ENCODE results near the gene STH.

STH gene

GRCh38 chr17:45958994-45959665 is 39.9 kb upstream of the STH start:
- Histone ChIP-seq H3K9ac (ENCODE audit: low read length) (no peak overlapping the region), H3K27ac (ENCODE audit: low read depth, low read length) (no peak overlapping the region), H3K27me3 (ENCODE audit: control insufficient read depth, insufficient read depth, low read length) (no peaks in the 10 kb centered on the region), H3K4me1 (ENCODE audit: control insufficient read depth, insufficient read depth, low read length) (no peaks in the 10 kb centered on the region), H3K4me3 (ENCODE audit: low read length) (no peak overlapping the region), H3K36me3 (ENCODE audit: control insufficient read depth, insufficient read depth, low read length) (no peaks in the 10 kb centered on the region)

DNA sequence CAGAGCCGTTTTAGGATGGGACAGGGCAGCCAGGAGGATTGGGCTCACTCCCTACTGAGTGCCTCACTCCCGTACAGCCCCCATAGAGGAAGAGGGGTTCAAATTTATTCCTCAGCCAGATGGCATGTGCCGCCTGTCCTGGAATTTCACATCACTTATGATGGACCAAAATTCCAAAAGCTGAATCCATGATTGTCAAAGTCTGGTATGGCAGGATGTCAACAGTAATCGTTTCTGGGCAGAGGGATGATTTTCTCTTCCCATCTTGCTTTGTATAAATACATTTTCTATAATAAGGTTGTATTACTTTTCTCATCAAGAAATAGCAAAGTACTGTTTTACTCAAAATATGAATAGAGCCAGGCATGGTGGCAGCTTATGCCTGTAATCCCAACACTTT is 38.7 kb upstream of the STH start:
- no peak overlapping the region for H3K27ac ChIP-seq (ENCODE audit: low read depth, low read length)
- no peak overlapping the region for H3K4me3 ChIP-seq (ENCODE audit: low read length)
- H3K4me1 ChIP-seq (ENCODE audit: control insufficient read depth, insufficient read depth, low read length) = no peaks in the 10 kb centered on the region
- H3K9ac ChIP-seq (ENCODE audit: low read length) = no peak overlapping the region
- H3K27me3 ChIP-seq (ENCODE audit: control insufficient read depth, insufficient read depth, low read length) = no peaks in the 10 kb centered on the region
- H3K36me3 ChIP-seq (ENCODE audit: control insufficient read depth, insufficient read depth, low read length) = no peaks in the 10 kb centered on the region

DNA sequence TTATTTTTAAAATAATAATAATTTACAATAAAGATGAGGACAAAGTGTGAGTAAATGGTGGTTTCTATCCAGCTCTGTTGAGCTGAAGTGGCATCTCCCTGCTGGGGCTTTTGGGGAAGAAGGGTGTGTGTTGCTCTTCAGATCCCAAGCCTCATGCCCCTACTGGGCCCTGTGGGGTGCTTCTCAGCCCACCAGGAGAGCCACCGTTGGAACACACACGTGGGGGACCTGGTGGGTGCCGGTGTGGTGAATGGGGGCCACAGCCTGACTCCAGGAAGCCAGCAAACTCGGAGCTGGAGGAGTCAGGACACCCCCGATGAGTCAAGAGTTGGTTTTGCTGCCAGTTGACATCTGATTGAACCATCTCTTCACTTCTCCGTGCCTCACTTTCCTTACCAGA is 37.8 kb upstream of the STH start:
- no peaks in the 10 kb centered on the region for H3K4me1 ChIP-seq (ENCODE audit: control insufficient read depth, insufficient read depth, low read length)
- H3K4me3 ChIP-seq (ENCODE audit: low read length) = no peak overlapping the region
- H3K36me3 ChIP-seq (ENCODE audit: control insufficient read depth, insufficient read depth, low read length) = no peaks in the 10 kb centered on the region
- H3K27ac ChIP-seq (ENCODE audit: low read depth, low read length) = no peak overlapping the region
- H3K9ac ChIP-seq (ENCODE audit: low read length) = no peak overlapping the region
- no peaks in the 10 kb centered on the region for H3K27me3 ChIP-seq (ENCODE audit: control insufficient read depth, insufficient read depth, low read length)

DNA sequence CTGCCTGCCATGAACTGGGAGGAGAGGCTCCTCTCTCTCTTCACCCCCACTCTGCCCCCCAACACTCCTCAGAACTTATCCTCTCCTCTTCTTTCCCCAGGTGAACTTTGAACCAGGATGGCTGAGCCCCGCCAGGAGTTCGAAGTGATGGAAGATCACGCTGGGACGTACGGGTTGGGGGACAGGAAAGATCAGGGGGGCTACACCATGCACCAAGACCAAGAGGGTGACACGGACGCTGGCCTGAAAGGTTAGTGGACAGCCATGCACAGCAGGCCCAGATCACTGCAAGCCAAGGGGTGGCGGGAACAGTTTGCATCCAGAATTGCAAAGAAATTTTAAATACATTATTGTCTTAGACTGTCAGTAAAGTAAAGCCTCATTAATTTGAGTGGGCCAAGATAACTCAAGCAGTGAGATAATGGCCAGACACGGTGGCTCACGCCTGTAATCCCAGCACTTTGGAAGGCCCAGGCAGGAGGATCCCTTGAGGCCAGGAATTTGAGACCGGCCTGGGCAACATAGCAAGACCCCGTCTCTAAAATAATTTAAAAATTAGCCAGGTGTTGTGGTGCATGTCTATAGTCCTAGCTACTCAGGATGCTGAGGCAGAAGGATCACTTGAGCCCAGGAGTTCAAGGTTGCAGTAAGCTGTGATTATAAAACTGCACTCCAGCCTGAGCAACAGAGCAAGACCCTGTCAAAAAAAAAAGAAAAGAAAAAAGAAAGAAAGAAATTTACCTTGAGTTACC is 36.7 kb upstream of the STH start:
- Histone ChIP-seq H3K4me1 (ENCODE audit: control insufficient read depth, insufficient read depth, low read length) (no peaks in the 10 kb centered on the region), H3K36me3 (ENCODE audit: control insufficient read depth, insufficient read depth, low read length) (no peaks in the 10 kb centered on the region), H3K27me3 (ENCODE audit: control insufficient read depth, insufficient read depth, low read length) (no peaks in the 10 kb centered on the region), H3K4me3 (ENCODE audit: low read length) (no peak overlapping the region), H3K27ac (ENCODE audit: low read depth, low read length) (no peak overlapping the region), H3K9ac (ENCODE audit: low read length) (no peak overlapping the region)

DNA sequence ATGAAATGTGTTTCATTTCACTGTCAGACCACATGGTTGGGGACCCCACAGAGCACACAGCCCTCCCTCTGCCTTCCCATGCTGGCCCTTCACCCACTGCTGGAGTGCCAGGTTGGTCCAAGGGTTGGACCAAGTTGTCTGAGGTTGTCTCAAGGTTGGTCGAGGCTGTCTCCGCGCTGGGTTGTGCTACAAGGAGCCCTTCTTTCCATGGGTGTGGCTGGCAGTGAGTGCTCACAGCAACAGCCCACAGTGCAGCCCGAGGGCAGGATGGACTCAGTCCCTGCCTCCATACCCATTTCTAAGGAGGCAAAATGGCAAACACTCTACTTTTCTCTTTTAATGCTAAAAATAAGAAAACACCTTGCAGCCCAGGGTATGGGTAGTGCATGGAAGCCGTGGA is 35.8 kb upstream of the STH start:
- no peak overlapping the region for H3K27ac ChIP-seq (ENCODE audit: low read depth, low read length)
- H3K36me3 ChIP-seq (ENCODE audit: control insufficient read depth, insufficient read depth, low read length) = no peaks in the 10 kb centered on the region
- no peaks in the 10 kb centered on the region for H3K27me3 ChIP-seq (ENCODE audit: control insufficient read depth, insufficient read depth, low read length)
- H3K4me1 ChIP-seq (ENCODE audit: control insufficient read depth, insufficient read depth, low read length) = no peaks in the 10 kb centered on the region
- H3K4me3 ChIP-seq (ENCODE audit: low read length) = no peak overlapping the region
- H3K9ac ChIP-seq (ENCODE audit: low read length) = no peak overlapping the region

DNA sequence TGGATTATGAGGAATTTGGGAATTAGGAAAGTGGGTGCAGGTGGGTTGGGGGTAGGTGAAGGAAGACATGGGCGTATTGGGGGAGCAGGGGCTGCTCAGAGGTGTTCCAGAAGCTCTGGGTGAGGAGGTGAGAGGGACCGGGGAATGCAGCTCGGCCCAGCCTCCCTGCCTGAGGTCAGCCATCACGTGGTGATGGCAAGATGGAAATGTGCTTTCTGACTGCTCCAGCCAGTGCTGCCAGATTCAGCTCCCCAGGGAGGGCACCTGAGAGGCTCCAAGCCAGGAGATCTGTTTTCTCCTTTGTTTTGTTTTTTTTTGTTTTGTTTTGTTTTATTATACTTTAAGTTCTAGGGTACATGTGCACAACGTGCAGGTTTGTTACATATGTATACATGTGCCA is 35.2 kb upstream of the STH start:
- Histone ChIP-seq H3K4me1 (ENCODE audit: control insufficient read depth, insufficient read depth, low read length) (no peaks in the 10 kb centered on the region), H3K4me3 (ENCODE audit: low read length) (no peak overlapping the region), H3K36me3 (ENCODE audit: control insufficient read depth, insufficient read depth, low read length) (no peaks in the 10 kb centered on the region), H3K9ac (ENCODE audit: low read length) (no peak overlapping the region), H3K27ac (ENCODE audit: low read depth, low read length) (no peak overlapping the region), H3K27me3 (ENCODE audit: control insufficient read depth, insufficient read depth, low read length) (no peaks in the 10 kb centered on the region)

GRCh38 chr17:45964634-45965033 is 34.4 kb upstream of the STH start:
- no peak overlapping the region for H3K4me3 ChIP-seq (ENCODE audit: low read length)
- no peaks in the 10 kb centered on the region for H3K27me3 ChIP-seq (ENCODE audit: control insufficient read depth, insufficient read depth, low read length)
- no peaks in the 10 kb centered on the region for H3K36me3 ChIP-seq (ENCODE audit: control insufficient read depth, insufficient read depth, low read length)
- H3K9ac ChIP-seq (ENCODE audit: low read length) = no peak overlapping the region
- no peak overlapping the region for H3K27ac ChIP-seq (ENCODE audit: low read depth, low read length)
- no peaks in the 10 kb centered on the region for H3K4me1 ChIP-seq (ENCODE audit: control insufficient read depth, insufficient read depth, low read length)

DNA sequence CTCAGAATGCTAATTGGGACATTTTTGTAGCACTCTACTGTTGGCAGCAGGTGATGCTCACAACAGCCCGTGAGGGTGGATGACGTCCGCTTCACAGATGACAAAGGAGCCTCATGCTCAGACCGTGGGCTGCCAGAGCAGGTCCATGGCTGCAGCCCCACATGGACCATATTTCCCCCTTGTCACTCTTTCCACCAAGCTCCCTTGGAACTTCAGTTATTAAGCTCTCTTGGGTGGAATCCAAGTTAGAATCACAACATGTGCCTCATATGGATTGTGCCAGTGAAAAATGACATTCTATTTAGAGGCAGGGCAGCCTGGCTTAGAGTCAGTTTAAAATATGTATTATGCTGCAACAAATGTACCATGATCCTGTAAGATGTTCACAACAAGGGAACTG is 33.2 kb upstream of the STH start:
- H3K4me1 ChIP-seq (ENCODE audit: control insufficient read depth, insufficient read depth, low read length) = no peaks in the 10 kb centered on the region
- no peaks in the 10 kb centered on the region for H3K36me3 ChIP-seq (ENCODE audit: control insufficient read depth, insufficient read depth, low read length)
- no peak overlapping the region for H3K4me3 ChIP-seq (ENCODE audit: low read length)
- H3K27ac ChIP-seq (ENCODE audit: low read depth, low read length) = no peak overlapping the region
- no peak overlapping the region for H3K9ac ChIP-seq (ENCODE audit: low read length)
- H3K27me3 ChIP-seq (ENCODE audit: control insufficient read depth, insufficient read depth, low read length) = no peaks in the 10 kb centered on the region

- Histone ChIP-seq H3K36me3 (ENCODE audit: control insufficient read depth, insufficient read depth, low read length) (no peaks in the 10 kb centered on the region), H3K9ac (ENCODE audit: low read length) (no peak overlapping the region), H3K27ac (ENCODE audit: low read depth, low read length) (no peak overlapping the region), H3K27me3 (ENCODE audit: control insufficient read depth, insufficient read depth, low read length) (no peaks in the 10 kb centered on the region), H3K4me1 (ENCODE audit: control insufficient read depth, insufficient read depth, low read length) (no peaks in the 10 kb centered on the region), H3K4me3 (ENCODE audit: low read length) (no peak overlapping the region)
Measured at GRCh38 chr17:45966606-45967280, 32.3 kb upstream of the STH start.

- Histone ChIP-seq H3K36me3 (ENCODE audit: control insufficient read depth, insufficient read depth, low read length) (no peaks in the 10 kb centered on the region), H3K27me3 (ENCODE audit: control insufficient read depth, insufficient read depth, low read length) (no peaks in the 10 kb centered on the region)
Measured at GRCh38 chr17:45967378-45967777, 31.7 kb upstream of the STH start.

GRCh38 chr17:45968732-45969131 is 30.3 kb upstream of the STH start:
- Histone ChIP-seq H3K4me3 (ENCODE audit: low read length) (no peak overlapping the region), H3K4me1 (ENCODE audit: control insufficient read depth, insufficient read depth, low read length) (no peaks in the 10 kb centered on the region), H3K27ac (ENCODE audit: low read depth, low read length) (no peak overlapping the region), H3K36me3 (ENCODE audit: control insufficient read depth, insufficient read depth, low read length) (no peaks in the 10 kb centered on the region), H3K27me3 (ENCODE audit: control insufficient read depth, insufficient read depth, low read length) (no peaks in the 10 kb centered on the region), H3K9ac (ENCODE audit: low read length) (no peak overlapping the region)

More at GRCh38 chr17:45967378-45967777, 31.7 kb upstream of the STH start:
- Histone ChIP-seq H3K4me1 (ENCODE audit: control insufficient read depth, insufficient read depth, low read length) (no peaks in the 10 kb centered on the region), H3K27ac (ENCODE audit: low read depth, low read length) (no peak overlapping the region), H3K9ac (ENCODE audit: low read length) (no peak overlapping the region), H3K4me3 (ENCODE audit: low read length) (no peak overlapping the region)

DNA sequence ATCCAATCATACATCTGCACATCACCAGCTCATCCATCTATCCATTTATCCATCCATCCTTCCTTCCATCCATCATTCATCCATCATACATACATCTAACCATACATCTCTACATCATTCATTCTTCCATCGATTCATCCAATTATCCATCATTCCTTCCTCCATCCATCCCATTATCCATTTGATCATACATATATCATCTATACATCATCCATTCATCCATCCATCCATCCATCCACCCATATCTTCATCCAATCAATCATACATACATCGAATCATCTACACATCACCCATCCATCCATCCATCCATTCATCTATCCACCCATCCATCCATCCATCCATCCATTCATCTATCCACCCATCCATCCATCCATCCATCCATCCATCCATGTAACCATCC is 29.3 kb upstream of the STH start:
- H3K27me3 ChIP-seq (ENCODE audit: control insufficient read depth, insufficient read depth, low read length) = no peaks in the 10 kb centered on the region
- H3K4me1 ChIP-seq (ENCODE audit: control insufficient read depth, insufficient read depth, low read length) = no peaks in the 10 kb centered on the region
- no peaks in the 10 kb centered on the region for H3K36me3 ChIP-seq (ENCODE audit: control insufficient read depth, insufficient read depth, low read length)
- no peak overlapping the region for H3K4me3 ChIP-seq (ENCODE audit: low read length)
- no peak overlapping the region for H3K27ac ChIP-seq (ENCODE audit: low read depth, low read length)
- no peak overlapping the region for H3K9ac ChIP-seq (ENCODE audit: low read length)

Measured in rectal smooth muscle tissue (tissue), 1 donor.